NCI-H460 (cell line): ENCODE measurements around the gene SGTB. TPM values are rescaled to one million over a fixed set of nuclear protein-coding genes. Genes with fewer than 3 reads are reported as not detected.

ENCODE experiments used
- DNase-seq: peaks from one replicate; pipeline ENCODE4 v3.0.0-alpha.2; 2016; ENCODE audit warnings: low read depth; ENCODE audit errors: extremely low read depth
- polyA plus RNA-seq: library from polyadenylated mRNA; depleted of rRNA; stranded (reverse); fragments of >200 nt; gene quantifications from 2 replicates; pipeline ENCODE4 v1.2.3, GENCODE V29; 2014; cell fraction: nucleus; rRNA removed
- total RNA-seq: library from RNA; depleted of rRNA; stranded (reverse); fragments of >200 nt; shearing (Covaris generic); gene quantifications from 2 replicates; pipeline ENCODE4 v1.2.3, GENCODE V29; 2014; rRNA removed

Gene SGTB
- total RNA-seq = 26.0 and 30.3 TPM in 2 replicates
- polyA plus RNA-seq = 8.5 and 10.4 TPM in 2 replicates

- peak; percentile 82 for DNase-seq
Measured at GRCh38 chr5:65721720-65722574, at the start of gene SGTB, which contains the start of gene NLN. Gene SGTB, minus strand, starts transcription at chr5:65722109. Its CDS starts 1,302 bp downstream, at chr5:65720807. Gene NLN, plus strand, starts transcription at chr5:65722205. Its CDS starts 169 bp downstream, at chr5:65722374.

- DNase-seq = no peak
Measured at GRCh38 chr5:65771266-65771665, 49.4 kb upstream of the SGTB start.

- DNase-seq = no peak
Measured at GRCh38 chr5:65769539-65769938, 47.6 kb upstream of the SGTB start.

- no peak for DNase-seq
Measured at GRCh38 chr5:65768723-65769346, 46.9 kb upstream of the SGTB start.

GRCh38 chr5:65767565-65767964, 45.7 kb upstream of the SGTB start:
- no peak for DNase-seq

- no peak for DNase-seq
Measured at GRCh38 chr5:65766781-65767180, 44.9 kb upstream of the SGTB start.

GRCh38 chr5:65766175-65766574, 44.3 kb upstream of the SGTB start:
- DNase-seq = no peak

- no peak for DNase-seq
Measured at GRCh38 chr5:65765582-65765981, 43.7 kb upstream of the SGTB start.

GRCh38 chr5:65762234-65762633, 40.3 kb upstream of the SGTB start:
- DNase-seq = no peak

- DNase-seq = no peak
Measured at GRCh38 chr5:65760504-65761275, 38.8 kb upstream of the SGTB start.

GRCh38 chr5:65758546-65759144, 36.7 kb upstream of the SGTB start:
- DNase-seq = no peak

- DNase-seq = no peak
Measured at GRCh38 chr5:65753189-65753588, 31.3 kb upstream of the SGTB start.

GRCh38 chr5:65750938-65751337, 29.0 kb upstream of the SGTB start:
- no peak for DNase-seq

- no peak for DNase-seq
Measured at GRCh38 chr5:65749956-65750355, 28.0 kb upstream of the SGTB start.

- no peak for DNase-seq
Measured at GRCh38 chr5:65749221-65749844, 27.4 kb upstream of the SGTB start.

GRCh38 chr5:65742565-65743231, 20.8 kb upstream of the SGTB start:
- DNase-seq = peak; percentile 52

- DNase-seq = no peak
Measured at GRCh38 chr5:65739162-65739561, 17.3 kb upstream of the SGTB start.

- DNase-seq = no peak
Measured at GRCh38 chr5:65738305-65738704, 16.4 kb upstream of the SGTB start.

GRCh38 chr5:65737842-65738241, 15.9 kb upstream of the SGTB start:
- no peak for DNase-seq

- DNase-seq = no peak
Measured at GRCh38 chr5:65736011-65736410, 14.1 kb upstream of the SGTB start.
